ENCODE results near the gene GPR137.

- TF ChIP-seq CTCF (IDR thresholded peaks at IDR 0.05) (no peak), ZFX (IDR thresholded peaks at IDR 0.05; ENCODE audit: borderline replicate concordance) (no peak)
These were observed 2.6 kb upstream of the GPR137 start for GRCh38 chr11:64283092-64283491.
